Adipocyte (in vitro differentiated cells): ENCODE data around the gene UNC5B.

ENCODE experiments used
- DNase-seq: peaks from one replicate; pipeline ENCODE4 v3.0.0-alpha.2; 2015; ENCODE audit warnings: low read depth
- H3K27me3 ChIP-seq: replicated peaks from 2 replicates; pipeline ENCODE4 v1.7.0; 2013; ENCODE audit warnings: mild to moderate bottlenecking, low read length, moderate library complexity; ENCODE audit not compliant: control insufficient read depth, insufficient read depth
- H3K36me3 ChIP-seq: 2 replicates; pipeline ENCODE4 v1.7.0; 2013; ENCODE audit warnings: low read length, mild to moderate bottlenecking, moderate library complexity; ENCODE audit not compliant: control insufficient read depth, insufficient read depth, severe bottlenecking
- H3K4me1 ChIP-seq: 2 replicates; pipeline ENCODE4 v1.7.0; 2013; ENCODE audit warnings: mild to moderate bottlenecking, low read length, moderate library complexity; ENCODE audit not compliant: control insufficient read depth, insufficient read depth
- H3K4me3 ChIP-seq: 2 replicates; pipeline ENCODE4 v1.7.0; 2013; ENCODE audit warnings: mild to moderate bottlenecking, low read length, moderate library complexity
- H3K9ac ChIP-seq: 2 replicates; pipeline ENCODE4 v1.7.0; 2013; ENCODE audit warnings: mild to moderate bottlenecking, low read length, moderate library complexity
- H3K9me3 ChIP-seq: 2 replicates; pipeline ENCODE4 v1.7.0; 2013; ENCODE audit warnings: mild to moderate bottlenecking, low read length, moderate library complexity; ENCODE audit not compliant: control insufficient read depth

Gene UNC5B

GRCh38 chr10:71242622-71243009 is 30.2 kb downstream of the UNC5B start:
- no peak for DNase-seq
- Histone ChIP-seq H3K36me3 (no peaks in the 10 kb centered on the region), H3K9me3 (no peaks in the 10 kb centered on the region), H3K9ac (no peak overlapping the region), H3K4me3 (no peak overlapping the region), H3K27me3 (peaks cover 1% of the 10 kb centered on the region), H3K4me1 (peaks cover 41% of the 10 kb centered on the region)

- H3K36me3 ChIP-seq = no peaks in the 10 kb centered on the region
- H3K4me1 ChIP-seq = peaks cover 41% of the 10 kb centered on the region
- peak; percentile 84 for DNase-seq
- peak overlapping the region; percentile 53 for H3K4me3 ChIP-seq
- peak overlapping the region; percentile 1 for H3K9ac ChIP-seq
- H3K9me3 ChIP-seq = no peaks in the 10 kb centered on the region
- peaks cover 3% of the 10 kb centered on the region for H3K27me3 ChIP-seq
These were observed 31.5 kb downstream of the UNC5B start for GRCh38 chr10:71243756-71244395.

GRCh38 chr10:71244431-71245419 is 32.4 kb downstream of the UNC5B start:
- Histone ChIP-seq H3K4me3 (peak overlapping the region; percentile 53), H3K9me3 (no peaks in the 10 kb centered on the region), H3K36me3 (no peaks in the 10 kb centered on the region), H3K4me1 (peaks cover 41% of the 10 kb centered on the region), H3K27me3 (peaks cover 3% of the 10 kb centered on the region), H3K9ac (peak overlapping the region; percentile 18)
- peak; percentile 96 for DNase-seq

GRCh38 chr10:71245420-71246325 is 33.3 kb downstream of the UNC5B start:
- peak; percentile 7 for DNase-seq
- Histone ChIP-seq H3K9ac (peak overlapping the region; percentile 18), H3K27me3 (peaks cover 3% of the 10 kb centered on the region), H3K36me3 (no peaks in the 10 kb centered on the region), H3K9me3 (no peaks in the 10 kb centered on the region), H3K4me3 (no peak overlapping the region), H3K4me1 (peaks cover 36% of the 10 kb centered on the region)

- peak; percentile 11 for DNase-seq
- no peaks in the 10 kb centered on the region for H3K36me3 ChIP-seq
- H3K4me1 ChIP-seq = peaks cover 25% of the 10 kb centered on the region
- H3K27me3 ChIP-seq = peaks cover 3% of the 10 kb centered on the region
- H3K4me3 ChIP-seq = no peak overlapping the region
- no peaks in the 10 kb centered on the region for H3K9me3 ChIP-seq
- H3K9ac ChIP-seq = no peak overlapping the region
These were observed 34.4 kb downstream of the UNC5B start for GRCh38 chr10:71246591-71247413.

GRCh38 chr10:71247414-71247705 is 35.0 kb downstream of the UNC5B start:
- Histone ChIP-seq H3K9me3 (no peaks in the 10 kb centered on the region), H3K36me3 (no peaks in the 10 kb centered on the region), H3K9ac (no peak overlapping the region), H3K4me3 (no peak overlapping the region), H3K4me1 (peaks cover 20% of the 10 kb centered on the region), H3K27me3 (peaks cover 3% of the 10 kb centered on the region)
- DNase-seq = no peak

- DNase-seq = no peak
- peaks cover 3% of the 10 kb centered on the region for H3K27me3 ChIP-seq
- H3K4me1 ChIP-seq = peaks cover 20% of the 10 kb centered on the region
These were observed 35.4 kb downstream of the UNC5B start for GRCh38 chr10:71247804-71248203.

GRCh38 chr10:71248210-71248609 is 35.8 kb downstream of the UNC5B start:
- peaks cover 20% of the 10 kb centered on the region for H3K4me1 ChIP-seq
- H3K27me3 ChIP-seq = peaks cover 3% of the 10 kb centered on the region
- H3K36me3 ChIP-seq = no peaks in the 10 kb centered on the region
- H3K9ac ChIP-seq = no peak overlapping the region
- H3K9me3 ChIP-seq = no peaks in the 10 kb centered on the region
- no peak for DNase-seq
- H3K4me3 ChIP-seq = no peak overlapping the region

More at GRCh38 chr10:71247804-71248203, 35.4 kb downstream of the UNC5B start:
- no peak overlapping the region for H3K4me3 ChIP-seq
- H3K9me3 ChIP-seq = no peaks in the 10 kb centered on the region
- H3K9ac ChIP-seq = no peak overlapping the region
- no peaks in the 10 kb centered on the region for H3K36me3 ChIP-seq

- Histone ChIP-seq H3K27me3 (peaks cover 3% of the 10 kb centered on the region), H3K4me3 (no peak overlapping the region), H3K4me1 (peaks cover 9% of the 10 kb centered on the region), H3K36me3 (no peaks in the 10 kb centered on the region), H3K9ac (no peak overlapping the region), H3K9me3 (no peaks in the 10 kb centered on the region)
- no peak for DNase-seq
These were observed 37.6 kb downstream of the UNC5B start for GRCh38 chr10:71249996-71250395.

- Histone ChIP-seq H3K36me3 (no peaks in the 10 kb centered on the region), H3K4me1 (peaks cover 9% of the 10 kb centered on the region)
- DNase-seq = peak; percentile 57
These were observed 38.0 kb downstream of the UNC5B start for GRCh38 chr10:71250405-71250804.

More at GRCh38 chr10:71250405-71250804, 38.0 kb downstream of the UNC5B start:
- Histone ChIP-seq H3K4me3 (no peak overlapping the region), H3K9me3 (no peaks in the 10 kb centered on the region), H3K27me3 (peaks cover 3% of the 10 kb centered on the region), H3K9ac (no peak overlapping the region)
